K562 (cell line): ENCODE results near the gene TXNIP. TPM values are rescaled to one million over a fixed set of nuclear protein-coding genes. Genes with fewer than 3 reads are reported as not detected.

Source experiments
- ATF2 ChIP-seq: sonication (generic); formaldehyde crosslinking; IDR thresholded peaks from 2 replicates; pipeline ENCODE4 v1.8.1; 2022; ENCODE audit warnings: missing genetic modification reagents
- CBFB ChIP-seq: sonication (generic); formaldehyde crosslinking; IDR thresholded peaks from 2 replicates; pipeline ENCODE4 v1.4.0; 2020; ENCODE audit warnings: mild to moderate bottlenecking, missing genetic modification reagents
- CREB5 ChIP-seq: fragments of 250-450 bp; sonication (Bioruptor Pico); IDR thresholded peaks from 2 replicates; pipeline ENCODE4 v1.5.0; 2020; ENCODE audit warnings: mild to moderate bottlenecking
- CREBBP ChIP-seq: IDR thresholded peaks from one replicate; pipeline ENCODE4 v1.6.1; 2012; ENCODE audit warnings: low read depth, mild to moderate bottlenecking, control low read depth, inconsistent platforms, low read length
- CSDE1 ChIP-seq, 2 experiments: fragments of 450-650 bp; IDR thresholded peaks; 2 replicates each; pipeline ENCODE4 v1.6.1; 2016; ENCODE audit warnings: mild to moderate bottlenecking in 1 of 2
- FOXO4 ChIP-seq: fragments of 450-650 bp; formaldehyde crosslinking; IDR thresholded peaks from 2 replicates; pipeline ENCODE4 v1.4.0; 2020; ENCODE audit warnings: mild to moderate bottlenecking, moderate library complexity
- GTF3C2 ChIP-seq: IDR thresholded peaks from 3 replicates; pipeline ENCODE4 v1.6.1; 2011; ENCODE audit warnings: borderline replicate concordance, mild to moderate bottlenecking, moderate library complexity; ENCODE audit not compliant: insufficient read length; ENCODE audit errors: extremely low read depth
- HDAC1 ChIP-seq, 2 experiments: fragments of 450-650 bp; IDR thresholded peaks; 2 replicates each; pipeline ENCODE4 v1.6.1; 2016 to 2017; ENCODE audit warnings: inconsistent platforms in 1 of 2, mild to moderate bottlenecking in 1 of 2, moderate library complexity in 1 of 2
- HDAC2 ChIP-seq: fragments of 450-650 bp; IDR thresholded peaks from 2 replicates; pipeline ENCODE4 v1.6.1; 2016; ENCODE audit warnings: mild to moderate bottlenecking
- ILF3 ChIP-seq: fragments of 450-650 bp; IDR thresholded peaks from 2 replicates; pipeline ENCODE4 v1.6.1; 2018; ENCODE audit warnings: antibody characterized with exemption, mild to moderate bottlenecking, moderate library complexity, borderline replicate concordance
- JUNB ChIP-seq: fragments of 450-650 bp; formaldehyde crosslinking; conservative IDR thresholded peaks from 2 replicates; pipeline ENCODE4 v1.4.0; 2020; ENCODE audit warnings: mild to moderate bottlenecking
- MAFG ChIP-seq: fragments of 450-650 bp; conservative IDR thresholded peaks from 2 replicates; pipeline ENCODE4 v1.6.1; 2016; ENCODE audit warnings: missing genetic modification characterization, missing compliant biosample characterization
- MAFK ChIP-seq: IDR thresholded peaks from 2 replicates; pipeline ENCODE4 v1.6.1; 2011; ENCODE audit warnings: low read length, improper control_type of control experiment
- NR2C2 ChIP-seq, 2 experiments: fragments of 200-800 bp in 1 of 2; sonication (Bioruptor generic) in 1 of 2; sonication (generic) in 1 of 2; formaldehyde crosslinking in 1 of 2; IDR thresholded peaks; 2 replicates each; pipeline versions ENCODE4 v1.6.1 to v1.8.0; 2016 to 2022; ENCODE audit warnings: mild to moderate bottlenecking in 1 of 2, missing compliant biosample characterization in 1 of 2, missing genetic modification characterization in 1 of 2, missing genetic modification reagents in 1 of 2
- ZBTB43 ChIP-seq: sonication (generic); formaldehyde crosslinking; IDR thresholded peaks from 2 replicates; pipeline ENCODE4 v1.8.0; 2023; ENCODE audit warnings: mild to moderate bottlenecking, missing genetic modification reagents
- ZNF121 ChIP-seq: sonication (generic); formaldehyde crosslinking; conservative IDR thresholded peaks from 2 replicates; pipeline ENCODE4 v1.8.0; 2022; ENCODE audit warnings: missing genetic modification reagents
- ZNF277 ChIP-seq: fragments of 250-450 bp; sonication (Bioruptor Pico); IDR thresholded peaks from 2 replicates; pipeline ENCODE4 v1.8.0; 2022; ENCODE audit warnings: inconsistent platforms, mild to moderate bottlenecking, moderate library complexity, borderline replicate concordance
- polyA plus RNA-seq, 8 experiments: library from polyadenylated mRNA; depleted of rRNA in 4 of 8; stranded (reverse) in 5 of 8; unstranded in 3 of 8; fragments of >200 nt; fragmentation: Nextera tagmentation in 2 of 8; fragmentation: Illumina TruSeq in 1 of 8; extraction: Ambion mirVana in 2 of 8; extraction: Trizol in 1 of 8; gene quantifications; 2 replicates each; pipeline versions ENCODE4 v1.2.1 to v1.2.3, GENCODE V29; 2011 to 2014; ENCODE audit warnings: inconsistent platforms in 1 of 8, missing spikeins in 1 of 8
- total RNA-seq, 7 experiments: library from RNA; depleted of rRNA in 6 of 7; stranded (reverse); fragments of >200 nt in 6 of 7; fragmentation: Illumina TruSeq in 2 of 7; extraction: Trizol in 2 of 7; gene quantifications; 2 replicates each; pipeline versions ENCODE4 v1.2.1 to v1.2.3, GENCODE V29; 2011 to 2021; ENCODE audit warnings: low replicate concordance in 1 of 7

The TXNIP gene
- total and polyA plus RNA-seq, 9 of the 15 experiments (the other 6 are each of a cell fraction or from before 2014, with no cell fraction given), result 120 to 499 (median 257) TPM

GRCh38 chr1:145996433-145997015 lies at the start of gene TXNIP (continued):
- no peak for TF ChIP-seq ZBTB43
- no peak for TF ChIP-seq FOXO4 (CRISPR knock-in tag)
- no peak for TF ChIP-seq ZNF277 (CRISPR knock-in tag)
- TF ChIP-seq CREBBP, result no peak
- TF ChIP-seq ILF3, result peak; percentile 95; the same call in 1 of the 2 replicates
- no peak for TF ChIP-seq CBFB
- TF ChIP-seq MAFK, result no peak
- no peak for TF ChIP-seq ATF2 (CRISPR knock-in tag)
- TF ChIP-seq CREB5 (CRISPR knock-in tag), result no peak
- peak; percentile 55; the same call in 1 of the 2 replicates for TF ChIP-seq MAFG (tag)
- peak in 1 of 2 experiments; percentile 47; a peak in 1 of 4 replicates for TF ChIP-seq HDAC1 (IDR thresholded peaks at IDR 0.05)
- TF ChIP-seq NR2C2 (CRISPR knock-in tag; IDR thresholded peaks at IDR 0.05), result no peak
- TF ChIP-seq NR2C2 (tag; IDR thresholded peaks at IDR 0.05), result no peak; the same call in 1 of the 2 replicates
- no peak for TF ChIP-seq GTF3C2
- no peak for TF ChIP-seq JUNB (CRISPR knock-in tag)
- peak; percentile 36; the same call in 1 of the 2 replicates for TF ChIP-seq HDAC2
- no peak for TF ChIP-seq ZNF121 (CRISPR knock-in tag)
- peak in 1 of 2 experiments; percentile 6; a peak in 1 of 4 replicates for TF ChIP-seq CSDE1 (IDR thresholded peaks at IDR 0.05)
